Measurements from ENCODE around the gene ATG16L1. TPM values are rescaled to one million over a fixed set of nuclear protein-coding genes. Genes with fewer than 3 reads are reported as not detected.

The ATG16L1 gene
- total RNA-seq, 6 experiments from 2014 or later: 14.7 to 20.2 (median 17.9) TPM

GRCh38 chr2:233256048-233256447, 4.6 kb downstream of the ATG16L1 start:
- no peak overlapping the region for H3K27ac ChIP-seq
- TF ChIP-seq POLR2A (IDR thresholded peaks at IDR 0.05): no peak
- TF ChIP-seq, protein P1, sequence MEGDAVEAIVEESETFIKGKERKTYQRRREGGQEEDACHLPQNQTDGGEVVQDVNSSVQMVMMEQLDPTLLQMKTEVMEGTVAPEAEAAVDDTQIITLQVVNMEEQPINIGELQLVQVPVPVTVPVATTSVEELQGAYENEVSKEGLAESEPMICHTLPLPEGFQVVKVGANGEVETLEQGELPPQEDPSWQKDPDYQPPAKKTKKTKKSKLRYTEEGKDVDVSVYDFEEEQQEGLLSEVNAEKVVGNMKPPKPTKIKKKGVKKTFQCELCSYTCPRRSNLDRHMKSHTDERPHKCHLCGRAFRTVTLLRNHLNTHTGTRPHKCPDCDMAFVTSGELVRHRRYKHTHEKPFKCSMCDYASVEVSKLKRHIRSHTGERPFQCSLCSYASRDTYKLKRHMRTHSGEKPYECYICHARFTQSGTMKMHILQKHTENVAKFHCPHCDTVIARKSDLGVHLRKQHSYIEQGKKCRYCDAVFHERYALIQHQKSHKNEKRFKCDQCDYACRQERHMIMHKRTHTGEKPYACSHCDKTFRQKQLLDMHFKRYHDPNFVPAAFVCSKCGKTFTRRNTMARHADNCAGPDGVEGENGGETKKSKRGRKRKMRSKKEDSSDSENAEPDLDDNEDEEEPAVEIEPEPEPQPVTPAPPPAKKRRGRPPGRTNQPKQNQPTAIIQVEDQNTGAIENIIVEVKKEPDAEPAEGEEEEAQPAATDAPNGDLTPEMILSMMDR (IDR thresholded peaks at IDR 0.05): no peak
- ATAC-seq (no peak), DNase-seq (no peak)
- H3K9me3 ChIP-seq: no peaks in the 10 kb centered on the region
- intact Hi-C loops (cut with DNase I): no loop called here
- no peaks in the 10 kb centered on the region for H3K27me3 ChIP-seq
- 79% methylated on average over 3 of the region's 4 CpGs for WGBS (ENCODE audit: insufficient coverage, low coverage, low lambda C conversion rate, missing lambda C conversion rate)
- H3K4me1 ChIP-seq: peaks cover 0 to 23% (median 7%) of the 10 kb centered on the region in 4 donors
- H3K4me3 ChIP-seq: no peak overlapping the region
- H3K36me3 ChIP-seq: peaks cover 0 to 35% (median 11%) of the 10 kb centered on the region in 4 donors

DNA sequence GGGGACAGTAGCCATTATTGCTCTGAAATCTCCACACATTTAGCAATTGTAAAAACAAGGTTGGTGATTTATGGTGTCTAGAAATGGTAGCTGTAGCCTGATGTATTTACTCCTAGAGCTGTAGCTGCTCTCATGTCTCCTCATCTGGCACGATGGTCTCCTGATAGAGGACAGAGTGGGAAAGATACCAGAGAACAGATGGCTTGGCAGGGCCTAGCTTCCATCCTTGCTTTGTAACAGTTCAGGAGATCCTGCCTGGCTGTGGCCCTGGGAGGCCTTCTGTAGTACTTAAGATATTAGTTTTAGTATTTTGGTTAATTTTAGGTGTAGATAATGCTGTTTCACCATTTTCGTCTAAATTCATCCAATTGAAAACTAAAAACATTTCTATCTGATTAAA, 6.7 kb downstream of the ATG16L1 start:
- ATAC-seq (no peak), DNase-seq (no peak)
- no peak overlapping the region for H3K4me3 ChIP-seq
- no peaks in the 10 kb centered on the region for H3K9me3 ChIP-seq
- peaks cover 0 to 45% (median 16%) of the 10 kb centered on the region in 4 donors for H3K36me3 ChIP-seq
- no peak overlapping the region for H3K27ac ChIP-seq
- peaks cover 0 to 21% (median 3%) of the 10 kb centered on the region in 4 donors for H3K4me1 ChIP-seq
- WGBS (ENCODE audit: insufficient coverage, low coverage, low lambda C conversion rate, missing lambda C conversion rate): 86% methylated on average over 2 of the region's 2 CpGs
- intact Hi-C loops (cut with DNase I): no loop called here
- H3K27me3 ChIP-seq: no peaks in the 10 kb centered on the region
- TF ChIP-seq, protein P1 (IDR thresholded peaks at IDR 0.05): no peak
- TF ChIP-seq POLR2A (IDR thresholded peaks at IDR 0.05): no peak

DNA sequence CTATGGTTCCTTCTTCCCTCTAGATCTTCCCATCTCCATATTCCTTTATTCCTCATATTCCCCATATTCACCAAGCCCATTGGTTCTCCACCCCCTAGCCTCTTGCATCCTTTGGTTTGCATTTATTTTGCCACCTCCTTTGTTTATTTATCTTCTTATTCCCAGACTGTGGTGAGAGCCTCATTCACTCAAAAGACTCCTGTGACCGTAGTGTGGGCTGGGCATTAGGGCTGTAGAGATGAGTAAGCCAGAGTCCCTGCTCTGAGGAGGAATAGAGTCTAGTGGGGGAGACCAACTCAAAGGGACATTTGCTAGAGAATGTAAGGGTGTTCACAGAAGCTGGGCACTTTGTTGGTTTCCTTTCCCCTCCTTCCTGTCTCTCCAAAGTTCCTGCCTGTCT, 8.3 kb downstream of the ATG16L1 start:
- WGBS (ENCODE audit: insufficient coverage, low coverage, low lambda C conversion rate, missing lambda C conversion rate): 100% methylated on average over 1 of the region's 1 CpG
- Histone ChIP-seq H3K27me3 (no peaks in the 10 kb centered on the region), H3K36me3 (peaks cover 0 to 52% (median 23%) of the 10 kb centered on the region in 4 donors), H3K9me3 (no peaks in the 10 kb centered on the region), H3K4me3 (no peak overlapping the region), H3K27ac (no peak overlapping the region), H3K4me1 (peaks cover 0 to 14% (median 0%) of the 10 kb centered on the region in 4 donors)
- TF ChIP-seq POLR2A (IDR thresholded peaks at IDR 0.05): no peak
- TF ChIP-seq, protein P1 (IDR thresholded peaks at IDR 0.05): no peak
- intact Hi-C loops (cut with DNase I): no loop called here
- DNase-seq (no peak), ATAC-seq (no peak)

DNA sequence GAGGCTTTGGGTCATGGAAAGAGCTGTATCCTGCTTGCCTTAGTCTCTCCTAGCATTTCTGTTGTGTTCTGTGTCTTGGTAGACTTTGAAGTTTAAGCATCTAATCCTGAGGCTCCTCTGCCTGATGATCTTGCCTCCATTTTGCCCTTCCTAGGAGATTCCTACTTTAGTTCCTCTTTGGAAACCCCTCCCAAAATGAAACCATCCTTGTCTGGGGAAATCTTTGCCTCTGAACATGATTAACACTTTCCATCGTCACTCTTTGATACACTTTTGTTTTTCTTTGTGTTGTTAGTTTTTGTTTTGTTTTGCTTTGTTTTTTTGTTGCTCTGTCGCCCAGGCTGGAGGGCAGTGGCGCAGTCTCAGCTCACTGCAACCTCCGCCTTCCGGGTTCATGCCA, 9.2 kb downstream of the ATG16L1 start:
- Histone ChIP-seq H3K36me3 (peaks cover 0 to 56% (median 27%) of the 10 kb centered on the region in 4 donors), H3K27me3 (no peaks in the 10 kb centered on the region), H3K4me1 (peaks cover 0 to 23% (median 0%) of the 10 kb centered on the region in 4 donors), H3K4me3 (no peak overlapping the region), H3K27ac (no peak overlapping the region), H3K9me3 (no peaks in the 10 kb centered on the region)
- ATAC-seq (no peak), DNase-seq (no peak)
- intact Hi-C loops (cut with DNase I): no loop called here
- WGBS (ENCODE audit: insufficient coverage, low coverage, low lambda C conversion rate, missing lambda C conversion rate): 95% methylated on average over 5 of the region's 5 CpGs
- TF ChIP-seq, protein P1 (IDR thresholded peaks at IDR 0.05): no peak
- no peak for TF ChIP-seq POLR2A (IDR thresholded peaks at IDR 0.05)

All from right lobe of liver (tissue), 6 donors.